HG02970 (cell line): ENCODE data around the gene SCAF11.

Experiments
- ATAC-seq: cut with Tn5 transposase; IDR thresholded peaks from one replicate; pipeline ENCODE4 v1.9.1; 2021; ENCODE audit warnings: mild to moderate bottlenecking, moderate library complexity, moderate number of reproducible peaks; ENCODE audit not compliant: unreplicated experiment, low FRiP score

The SCAF11 gene

DNA sequence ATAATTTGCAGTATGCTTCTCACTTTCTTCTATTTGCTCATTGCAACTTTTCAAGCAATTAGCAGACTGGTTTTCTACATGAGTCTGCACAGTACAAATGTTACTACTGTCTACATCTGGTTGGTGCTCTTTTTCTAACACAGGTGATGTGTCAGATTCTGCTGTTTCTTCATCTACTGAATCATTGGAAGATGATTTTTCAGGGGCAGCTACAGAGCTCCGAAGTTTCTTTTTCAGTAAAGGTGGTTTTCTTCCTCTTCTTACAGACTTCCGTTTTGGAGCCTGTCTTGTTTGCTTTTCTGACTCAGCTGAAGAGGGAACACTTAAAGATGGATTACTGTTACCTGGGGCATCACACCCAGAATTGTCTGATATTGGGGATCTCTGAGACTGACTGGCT is 62.1 kb downstream of the SCAF11 start:
- ATAC-seq, result no peak

DNA sequence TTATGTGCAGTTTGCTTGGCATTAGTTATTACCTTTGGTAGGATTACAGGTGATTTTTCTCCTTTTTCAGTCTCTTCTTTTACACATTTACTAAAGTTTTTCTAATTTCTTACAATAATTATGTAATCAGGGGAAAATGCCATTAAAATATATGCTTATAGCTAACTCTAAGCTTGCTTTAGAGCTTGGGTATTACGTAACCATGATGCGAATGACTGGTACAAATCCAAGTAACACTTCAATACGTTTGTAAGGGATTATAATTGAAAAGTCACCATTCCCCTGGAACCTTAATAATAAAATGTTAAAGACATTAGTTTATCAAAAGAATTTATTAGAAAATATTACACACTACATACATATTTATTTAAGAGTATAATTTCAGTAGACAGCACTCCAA is 71.6 kb downstream of the SCAF11 start:
- no peak for ATAC-seq

DNA sequence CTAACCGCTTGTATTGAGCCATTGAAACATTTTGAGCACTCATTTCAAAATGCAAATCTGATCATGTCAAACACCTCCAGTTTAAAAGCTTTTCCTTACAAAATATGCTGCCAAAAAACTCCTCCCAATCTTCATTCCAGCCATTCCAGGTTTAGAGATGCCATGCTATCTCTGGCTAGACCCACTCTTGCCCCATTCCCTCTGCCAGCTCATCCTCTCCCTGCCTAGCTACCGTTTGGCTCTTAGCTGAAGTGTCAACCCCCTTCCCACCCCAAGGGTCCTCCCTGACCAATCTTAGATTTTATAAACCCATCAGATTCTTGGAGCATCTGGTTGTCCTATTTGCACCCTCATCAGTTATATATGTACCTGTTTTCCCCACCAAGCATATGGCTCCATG is 75.0 kb downstream of the SCAF11 start:
- ATAC-seq, result no peak

DNA sequence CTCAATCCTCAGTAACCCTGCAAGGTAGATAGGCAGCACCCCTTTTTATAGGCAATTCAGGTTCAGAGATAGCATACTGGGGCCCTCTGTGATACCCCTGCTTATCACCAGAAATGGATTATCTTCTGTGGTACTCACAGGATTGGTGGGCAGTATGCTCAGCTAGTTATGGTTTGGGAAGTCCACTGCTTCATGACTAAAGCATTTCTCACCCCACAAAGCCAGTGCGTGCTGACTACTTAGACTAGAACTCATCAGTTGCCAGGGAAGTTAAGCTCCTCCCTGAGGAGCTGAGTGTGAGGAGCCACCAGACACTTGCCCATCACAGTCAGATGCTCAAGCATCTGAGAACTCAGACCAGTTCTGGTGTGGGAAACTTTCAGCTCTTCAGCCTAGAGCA is 76.3 kb downstream of the SCAF11 start:
- ATAC-seq, result no peak

DNA sequence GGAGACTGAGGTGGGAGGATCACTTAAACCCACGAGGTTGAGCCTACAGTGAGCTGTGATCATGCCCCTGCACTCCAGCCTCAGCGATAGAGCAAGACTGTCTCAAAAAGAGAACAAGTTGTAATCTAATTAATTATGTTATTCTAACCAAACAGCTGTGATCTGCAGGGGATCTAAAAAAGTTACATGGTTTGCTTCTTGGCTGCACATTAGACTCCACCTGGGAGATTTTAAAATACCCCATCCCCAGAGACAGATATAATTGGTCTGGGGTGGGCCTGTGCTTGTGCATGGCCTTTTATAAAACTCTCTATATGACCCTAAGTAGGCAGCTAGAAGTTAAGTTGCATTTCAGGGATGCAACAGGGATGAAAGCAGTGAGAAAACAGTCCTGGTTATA is 76.7 kb downstream of the SCAF11 start:
- no peak for ATAC-seq

DNA sequence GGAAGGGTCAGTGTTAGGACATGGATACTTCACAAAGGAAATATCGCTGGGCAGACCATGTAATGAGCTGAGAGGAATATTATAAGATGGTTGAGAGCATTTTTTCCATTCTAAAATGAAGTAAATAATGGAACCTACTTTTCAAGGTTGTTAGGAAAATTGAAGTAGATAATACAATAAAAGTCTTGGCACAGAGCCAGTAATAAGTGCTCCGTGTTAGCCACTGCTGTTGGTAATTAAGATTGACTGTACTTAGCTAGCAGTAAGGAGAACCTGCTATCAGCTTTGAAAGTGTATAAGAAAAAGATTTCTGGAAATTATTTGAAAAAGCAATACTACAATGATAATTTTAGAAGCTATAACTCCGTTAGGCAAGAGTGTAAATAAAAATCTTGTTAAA is 77.6 kb downstream of the SCAF11 start:
- no peak for ATAC-seq

DNA sequence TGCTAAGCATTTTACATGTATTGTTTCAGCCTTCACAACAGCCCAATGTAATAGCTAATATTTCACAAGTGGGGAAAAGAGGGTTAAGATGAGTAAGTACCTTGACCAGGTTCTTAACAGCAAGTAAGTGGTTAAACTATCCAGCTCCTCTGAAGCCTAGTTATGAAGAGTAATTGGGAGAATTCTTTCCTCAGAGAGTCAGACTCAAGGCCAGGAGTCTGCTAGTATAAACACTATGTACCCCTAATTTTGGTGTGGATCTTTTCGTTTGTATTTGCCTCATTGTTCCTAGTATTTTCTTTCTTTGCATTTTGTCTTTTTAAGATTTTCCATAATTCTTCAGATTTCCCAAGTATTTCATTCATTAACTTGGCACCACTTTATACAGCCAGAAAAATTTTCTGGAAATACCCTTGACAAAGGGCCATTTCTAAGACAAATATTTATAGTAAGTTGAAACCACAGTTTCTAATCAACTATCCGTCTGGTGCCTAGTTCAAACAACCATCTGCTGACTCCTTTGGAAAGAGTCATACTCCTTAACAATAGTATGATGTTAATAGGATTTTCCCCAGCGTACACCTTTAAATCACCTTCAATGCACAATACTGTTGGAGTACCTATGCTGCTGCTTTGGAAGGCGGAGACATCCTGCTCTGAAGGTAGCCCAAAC is 81.2 kb downstream of the SCAF11 start:
- ATAC-seq, result no peak

DNA sequence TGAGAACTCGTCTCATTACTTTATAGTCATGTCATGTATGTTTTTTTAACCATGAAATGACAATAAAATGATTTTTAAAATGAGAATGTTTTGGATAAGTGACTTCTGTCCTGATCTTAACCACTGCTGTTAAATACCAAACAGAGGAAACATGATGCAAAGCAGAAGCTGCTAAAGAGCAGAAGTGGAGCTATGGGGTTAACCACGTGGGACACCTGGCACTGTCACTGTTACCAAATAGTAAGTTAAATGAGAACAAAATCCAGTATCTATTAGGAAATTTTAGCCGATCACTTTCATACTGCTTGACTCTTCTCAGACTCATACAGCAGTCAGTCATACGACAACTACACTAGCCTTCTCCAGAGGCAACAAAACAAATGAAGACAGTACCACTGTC is 82.4 kb downstream of the SCAF11 start:
- no peak for ATAC-seq

DNA sequence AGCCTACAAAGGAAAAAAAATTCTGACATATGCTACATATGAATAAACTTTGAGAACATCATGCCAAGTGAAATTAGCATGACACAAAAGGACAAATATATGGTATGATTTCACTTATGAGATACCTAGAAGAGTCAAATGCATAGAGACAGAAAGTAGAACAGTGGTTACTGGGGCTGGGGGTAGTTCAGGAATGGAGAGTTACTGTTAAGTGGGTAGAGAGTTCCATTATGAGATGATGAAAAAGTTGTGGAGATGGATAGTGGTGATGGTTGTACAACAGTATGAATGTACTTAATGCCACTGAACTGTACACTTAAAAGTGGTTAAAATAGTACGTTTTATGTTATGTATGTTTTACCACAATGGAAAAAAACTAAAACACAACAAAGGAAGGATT is 92.3 kb downstream of the SCAF11 start:
- no peak for ATAC-seq

DNA sequence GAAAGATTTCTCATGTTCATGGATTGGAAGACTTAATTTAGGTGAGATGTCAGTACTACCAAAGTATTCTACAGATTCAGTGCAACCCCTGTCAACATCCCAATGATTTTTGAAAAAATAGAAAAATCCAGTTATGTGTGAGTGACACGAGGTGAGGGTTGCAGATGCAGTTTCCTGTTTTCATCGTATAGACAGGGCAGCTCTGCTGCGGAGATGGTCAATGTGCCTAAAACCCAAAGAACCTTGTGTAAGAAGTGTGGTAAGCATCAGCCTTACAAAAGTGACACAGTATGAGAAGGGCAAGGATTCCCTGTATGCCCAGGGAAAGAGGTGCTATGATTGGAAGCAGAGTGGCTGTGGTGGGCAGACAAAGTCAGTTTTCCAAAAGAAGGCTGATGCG is 94.4 kb downstream of the SCAF11 start:
- no peak for ATAC-seq

DNA sequence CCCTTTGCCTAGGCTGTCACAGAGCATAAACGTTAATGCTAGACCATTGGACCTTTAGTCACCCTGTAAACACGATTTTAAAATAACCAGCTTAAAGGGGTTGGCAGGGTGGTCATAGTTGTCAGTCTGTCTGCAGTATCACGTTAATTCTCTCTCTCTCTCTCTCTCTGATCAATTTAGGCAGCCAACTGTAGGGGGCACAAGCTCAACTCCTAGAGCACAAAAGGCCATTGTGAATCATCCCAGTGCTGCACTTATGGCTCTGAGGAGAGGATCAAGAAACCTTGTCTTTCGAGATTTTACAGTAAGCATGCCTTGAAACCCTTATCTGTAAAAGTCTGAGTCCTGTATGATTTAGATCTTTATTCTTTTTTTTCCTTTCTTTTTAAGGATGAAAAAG is 97.1 kb downstream of the SCAF11 start:
- ATAC-seq, result no peak

DNA sequence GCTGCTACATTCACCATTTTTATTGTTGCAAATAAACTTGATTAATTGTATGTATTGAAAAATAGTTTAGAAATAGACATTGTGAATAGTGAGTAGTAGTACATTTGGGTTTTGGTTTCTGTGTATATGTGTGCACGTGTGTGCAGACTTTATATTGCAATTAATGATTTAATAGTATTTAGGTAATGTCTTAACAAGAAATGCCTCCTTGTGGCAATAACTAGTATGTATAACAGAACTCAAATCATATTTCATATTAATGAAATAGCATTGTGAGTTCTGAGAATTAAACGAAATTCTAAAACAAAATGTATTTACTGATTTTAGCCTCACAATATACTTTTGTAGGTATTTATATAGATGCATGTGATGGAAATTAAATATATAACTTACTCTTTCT is 100.1 kb downstream of the SCAF11 start:
- no peak for ATAC-seq

DNA sequence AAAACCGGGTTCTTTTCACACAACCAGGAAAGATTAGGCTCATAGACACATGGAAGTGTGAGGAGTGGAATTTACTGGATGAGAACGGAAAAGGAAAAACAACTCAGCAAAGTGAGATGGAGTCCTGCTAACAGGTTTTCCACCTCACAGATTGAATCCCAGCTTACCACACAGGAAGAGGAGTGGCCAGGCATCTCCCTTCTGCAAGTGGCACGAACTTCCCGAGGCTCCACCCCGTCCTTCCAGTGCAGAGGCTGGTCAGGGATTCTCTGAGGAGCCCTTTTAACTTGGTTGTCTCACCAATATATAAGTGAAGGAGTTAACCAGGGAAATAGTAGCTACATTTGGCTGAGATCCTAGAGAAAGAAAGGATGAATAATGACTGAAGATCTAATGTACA is 102.8 kb downstream of the SCAF11 start:
- ATAC-seq, result no peak

DNA sequence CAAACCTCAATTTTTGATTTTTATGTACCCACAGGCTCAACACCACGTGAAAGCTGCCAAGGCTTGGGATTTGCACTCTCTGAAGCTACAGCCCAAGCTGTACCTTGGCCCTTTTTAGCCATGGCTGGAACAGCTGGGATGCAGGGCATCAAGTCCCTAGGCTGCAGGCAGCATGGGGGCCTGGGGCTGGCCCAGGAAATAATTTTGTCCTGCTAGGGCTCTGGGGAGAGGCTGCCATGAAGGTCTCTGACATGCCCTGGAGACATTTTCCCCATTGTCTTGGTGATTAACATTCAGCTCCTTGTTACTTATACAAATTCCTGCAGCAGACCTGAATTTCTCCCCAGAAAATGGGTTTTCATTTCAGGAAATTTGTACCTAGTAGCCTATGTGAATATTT is 103.7 kb downstream of the SCAF11 start:
- no peak for ATAC-seq

DNA sequence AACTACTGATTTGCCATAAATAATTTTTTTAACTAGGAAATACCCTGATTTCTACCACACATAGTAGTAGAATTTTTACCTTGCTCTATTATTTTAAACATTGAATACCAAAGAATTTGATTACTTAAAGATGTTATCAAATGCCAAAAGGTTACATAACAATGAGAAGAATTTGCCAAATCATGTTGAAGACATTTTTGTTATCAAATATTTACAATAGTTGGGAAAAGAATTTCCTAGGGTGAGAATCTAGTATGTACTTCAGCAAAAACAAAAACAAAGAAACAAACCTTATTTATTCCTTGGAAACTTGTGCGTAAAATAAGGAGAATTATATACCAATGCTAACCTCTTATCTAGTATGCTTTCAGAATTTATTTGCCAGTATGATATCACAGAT is 107.2 kb downstream of the SCAF11 start:
- ATAC-seq, result no peak

DNA sequence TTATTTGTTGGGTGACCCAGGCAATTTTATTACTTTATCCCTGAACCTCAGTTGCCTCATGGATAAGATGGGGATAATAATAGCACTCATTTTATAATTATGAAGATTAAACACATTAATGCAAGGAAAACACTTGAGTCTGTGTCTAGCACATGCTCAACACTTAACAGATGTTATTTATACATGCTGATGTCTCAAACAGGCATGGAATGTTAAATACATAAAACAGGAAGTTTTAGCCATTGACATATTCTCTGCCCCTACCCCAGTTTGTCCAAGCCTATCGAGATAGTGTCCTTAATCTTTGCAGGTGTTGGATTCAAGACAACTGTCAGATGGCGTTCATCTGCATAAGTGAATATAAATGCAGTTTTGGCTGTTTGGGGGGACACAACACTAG is 109.8 kb downstream of the SCAF11 start:
- no peak for ATAC-seq

DNA sequence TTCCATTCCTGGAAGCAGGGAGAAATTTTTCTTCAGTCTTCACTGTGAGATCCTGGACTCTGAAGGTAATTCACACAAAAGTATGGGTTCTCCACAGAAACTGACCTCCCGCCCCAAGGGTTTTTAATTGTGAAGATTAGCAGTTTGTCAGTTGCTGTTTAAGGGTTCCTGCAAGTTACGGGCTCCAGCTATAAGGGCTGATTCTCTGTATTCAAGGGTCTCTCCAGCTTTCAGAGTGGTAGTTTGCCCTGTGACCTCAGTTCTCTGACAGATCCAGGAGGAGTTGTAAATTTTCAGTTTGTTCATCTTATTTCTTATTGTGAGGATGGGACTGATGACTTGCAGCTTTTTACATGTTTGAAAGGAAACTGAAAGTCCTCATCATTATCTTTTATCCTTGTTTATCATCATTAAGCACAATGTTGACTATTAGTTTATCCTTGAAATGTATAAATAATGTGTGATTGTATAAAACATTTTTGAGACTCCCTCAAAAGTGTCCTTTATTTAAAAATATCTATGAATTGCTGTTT is 110.9 kb downstream of the SCAF11 start:
- ATAC-seq, result no peak

DNA sequence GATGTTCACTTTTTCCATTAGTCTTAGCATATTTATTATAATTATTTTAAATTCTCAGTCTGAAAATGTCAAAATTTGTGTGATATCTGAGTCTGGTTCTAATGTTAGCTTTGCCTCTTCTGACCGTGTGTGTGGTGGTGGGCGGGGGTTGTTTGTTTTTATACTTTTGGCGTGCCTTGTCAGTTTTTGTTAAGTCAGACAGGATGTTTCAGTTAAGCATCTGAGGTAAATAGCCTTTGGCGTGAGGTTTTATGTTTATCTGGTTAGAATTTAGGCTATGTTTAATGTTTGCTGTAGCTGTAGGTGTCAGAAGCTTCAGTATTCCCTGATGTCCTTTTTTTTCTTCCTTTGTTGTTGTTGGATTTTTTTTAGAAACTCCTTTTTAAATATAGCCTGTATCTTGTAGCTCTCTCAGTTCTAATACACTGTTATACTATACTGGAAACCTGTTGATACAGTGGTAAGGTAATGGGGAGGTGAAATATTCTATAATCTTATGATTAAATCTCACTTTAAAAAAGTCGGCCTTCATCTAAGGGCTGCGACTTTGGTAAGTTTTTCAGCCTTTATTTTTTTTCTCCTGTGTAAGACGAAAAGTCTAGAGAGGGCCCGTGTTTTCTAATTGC is 111.6 kb downstream of the SCAF11 start:
- ATAC-seq, result no peak

DNA sequence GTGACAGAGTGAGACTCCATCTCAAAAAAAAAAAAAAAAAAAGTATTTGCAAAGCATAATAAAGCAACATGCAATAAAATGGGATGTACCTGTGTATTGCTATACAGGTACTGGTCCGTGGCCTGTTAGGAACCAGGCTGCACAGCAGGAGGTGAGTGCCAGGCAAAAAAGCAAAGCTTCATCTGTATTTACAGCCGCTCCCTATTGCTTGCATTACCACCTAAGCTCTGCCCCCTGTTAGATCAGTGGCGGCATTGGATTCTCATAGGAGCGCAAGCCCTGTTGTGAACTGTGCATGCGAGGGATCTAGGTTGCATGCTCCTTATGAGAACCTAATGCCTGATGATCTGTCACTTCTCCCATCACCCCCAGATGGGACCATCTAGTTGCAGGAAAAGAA is 113.3 kb downstream of the SCAF11 start:
- no peak for ATAC-seq

DNA sequence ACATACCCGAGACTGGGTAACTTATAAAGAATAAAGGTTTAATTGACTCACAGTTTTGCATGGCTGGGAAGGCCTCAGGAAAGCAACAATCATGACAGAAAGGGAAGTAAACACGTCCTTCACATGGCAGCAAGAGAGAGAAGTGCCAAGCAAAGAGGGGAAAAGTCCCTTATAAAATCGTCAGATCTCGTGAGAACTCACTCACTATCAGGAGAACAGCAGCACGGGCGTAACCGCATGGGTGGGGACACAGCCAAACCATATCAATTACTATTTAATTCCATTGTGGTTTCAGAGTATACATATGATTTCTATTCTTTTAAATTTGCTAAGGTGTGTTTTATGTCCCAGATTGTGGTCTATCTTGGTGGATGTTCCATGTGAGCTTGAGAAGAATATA is 117.9 kb downstream of the SCAF11 start:
- no peak for ATAC-seq
